NCI-H748 treated with DMSO at 0.1 percent for 48 hours (cell line): ENCODE measurements around the gene NHEJ1.
A peak's percentile ranks its signal among the peaks of the same experiment; 100 is the strongest.

Source experiments
- DNase-seq: peaks from one replicate; lab custom pipeline; 2025; lab: John Stamatoyannopoulos, UW

NHEJ1 gene

GRCh38 chr2:219167997-219168396 is 7.4 kb upstream of the NHEJ1 start:
- no peak for DNase-seq

GRCh38 chr2:219165058-219165911 is 4.7 kb upstream of the NHEJ1 start:
- no peak for DNase-seq

GRCh38 chr2:219163156-219163555 is 2.5 kb upstream of the NHEJ1 start:
- no peak for DNase-seq

GRCh38 chr2:219161097-219161496 is 482 bp upstream of the NHEJ1 start:
- DNase-seq, result no peak

GRCh38 chr2:219159771-219160185 is 837 bp downstream of the NHEJ1 start:
- DNase-seq, result no peak

- DNase-seq, result no peak
Measured at GRCh38 chr2:219158586-219158985, 2.0 kb downstream of the NHEJ1 start.

DNA sequence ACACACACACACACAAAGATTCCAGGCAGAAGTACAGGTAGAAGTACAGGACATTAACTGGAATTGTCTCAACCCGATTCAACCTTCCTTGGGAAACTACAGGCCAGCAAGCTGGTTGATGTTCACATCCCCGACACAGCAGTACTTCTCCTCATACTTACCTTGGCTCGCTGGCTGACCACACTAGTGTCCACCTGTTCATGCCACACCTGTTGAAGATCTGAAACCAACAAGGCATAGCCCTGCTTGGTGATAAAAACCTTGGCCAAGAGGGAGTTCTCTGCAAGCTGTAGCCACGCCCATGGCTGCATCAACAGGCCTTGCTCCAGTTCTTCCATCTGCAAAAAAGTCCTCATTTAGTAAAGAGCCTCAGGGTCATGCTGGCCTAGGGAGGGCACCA is 2.6 kb downstream of the NHEJ1 start:
- no peak for DNase-seq

DNA sequence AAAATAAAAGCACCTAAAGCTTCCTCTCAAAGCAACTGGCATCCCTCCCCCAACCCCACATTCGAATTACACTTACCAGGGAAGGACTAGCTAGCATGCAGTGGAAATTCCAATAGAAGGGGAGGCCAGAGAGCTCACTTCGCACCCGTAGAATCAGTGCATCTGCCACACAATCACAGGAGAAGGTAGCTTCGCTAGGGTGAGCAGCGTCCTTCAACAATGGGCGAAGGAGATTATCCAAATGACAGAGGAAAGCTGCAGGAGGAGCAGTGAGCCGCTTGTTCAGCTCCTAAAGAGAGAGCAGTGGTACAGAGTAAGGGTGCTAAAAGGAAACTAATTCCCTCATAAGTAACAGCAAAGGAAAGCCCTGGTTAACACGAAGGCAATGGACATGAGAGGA is 3.2 kb downstream of the NHEJ1 start:
- DNase-seq, result no peak

DNA sequence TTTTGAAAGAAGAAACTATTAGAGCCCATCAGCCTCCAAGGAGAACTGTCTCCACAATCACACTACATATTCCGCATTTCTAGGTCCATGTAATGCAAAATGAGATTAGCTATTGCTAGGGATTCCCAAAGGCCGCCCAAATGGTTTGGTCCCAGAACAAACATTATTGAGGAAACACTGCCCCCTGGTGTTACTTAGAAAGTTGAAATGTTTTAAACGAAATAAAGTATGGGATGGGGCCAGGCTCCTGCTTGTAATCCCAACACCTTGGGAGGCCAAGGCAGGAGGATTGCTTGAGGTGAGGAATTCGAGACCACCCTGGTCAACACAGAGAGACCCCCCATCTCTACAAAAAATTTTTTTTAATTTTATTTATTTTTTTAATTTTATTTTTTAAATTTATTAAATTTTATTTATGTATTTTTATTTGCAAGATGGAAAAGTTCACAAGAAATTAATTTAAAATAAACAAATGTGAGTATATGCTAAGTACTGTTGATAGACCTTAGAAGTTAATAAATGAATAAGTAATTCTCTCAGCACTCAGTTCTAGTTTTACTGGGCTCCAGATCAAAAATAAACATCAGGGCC is 5.5 kb downstream of the NHEJ1 start:
- peak; percentile 69 for DNase-seq

GRCh38 chr2:219149667-219150066 is 10.9 kb downstream of the NHEJ1 start:
- DNase-seq, result no peak

DNA sequence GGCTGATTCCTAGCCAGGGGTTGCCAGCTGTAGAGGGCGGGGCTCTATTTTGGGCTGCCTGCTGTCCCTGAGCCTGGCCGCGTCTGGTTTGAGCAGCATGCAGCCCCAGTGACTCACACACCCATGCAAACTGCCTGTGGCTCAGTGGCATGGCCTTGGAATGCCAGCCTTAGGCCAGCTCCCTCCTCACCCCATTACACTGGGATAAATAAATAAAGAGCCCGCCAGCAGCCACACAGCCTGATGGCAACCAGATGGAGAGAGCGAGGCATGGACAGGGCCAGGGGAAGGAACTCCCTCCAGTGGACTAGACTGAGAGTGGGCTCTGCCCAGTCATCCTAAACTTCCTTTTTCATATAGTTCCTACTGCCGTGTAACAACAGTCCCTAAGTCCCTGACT is 18.3 kb downstream of the NHEJ1 start:
- no peak for DNase-seq

- DNase-seq, result no peak
Measured at GRCh38 chr2:219140722-219141121, 19.9 kb downstream of the NHEJ1 start.

DNA sequence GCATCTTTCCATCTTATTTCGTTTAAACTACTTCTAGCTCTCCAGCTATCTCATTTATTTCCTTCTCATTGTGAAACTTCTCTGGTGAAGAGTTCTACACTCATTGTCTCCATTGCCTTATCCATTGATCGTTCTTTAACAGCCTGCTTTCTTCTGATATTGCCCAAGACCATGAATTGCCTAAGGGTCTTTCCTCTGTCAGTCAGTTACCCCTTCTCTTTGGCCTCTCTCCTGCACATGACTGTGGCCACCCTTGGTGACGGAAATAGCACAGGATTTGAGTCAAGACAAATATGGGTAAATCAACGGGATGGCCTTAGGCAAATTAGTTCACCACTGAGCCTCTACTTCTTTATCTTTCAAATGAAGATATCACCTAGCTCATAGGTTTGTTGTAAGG is 26.6 kb downstream of the NHEJ1 start:
- DNase-seq, result no peak

- DNase-seq, result no peak
Measured at GRCh38 chr2:219131744-219132143, 28.9 kb downstream of the NHEJ1 start.

DNA sequence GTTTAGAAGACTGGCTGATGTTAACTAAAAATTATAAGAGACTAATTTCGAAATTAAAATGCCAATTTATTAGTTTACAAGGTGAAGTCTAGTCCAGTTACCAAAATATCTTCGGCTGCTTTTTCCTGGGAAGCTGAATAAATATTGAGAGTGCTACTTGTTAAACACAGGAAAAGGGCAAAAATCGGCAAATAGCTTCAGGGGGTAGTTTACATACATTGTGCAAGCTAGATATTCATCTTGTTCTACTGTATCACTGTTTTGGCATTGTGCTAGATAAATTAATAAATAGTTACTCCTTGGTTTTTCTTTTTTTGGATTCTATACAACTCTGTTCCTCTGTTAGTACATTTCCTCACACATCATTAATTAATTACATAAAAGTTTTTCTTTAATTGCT is 29.3 kb downstream of the NHEJ1 start:
- DNase-seq, result no peak

DNA sequence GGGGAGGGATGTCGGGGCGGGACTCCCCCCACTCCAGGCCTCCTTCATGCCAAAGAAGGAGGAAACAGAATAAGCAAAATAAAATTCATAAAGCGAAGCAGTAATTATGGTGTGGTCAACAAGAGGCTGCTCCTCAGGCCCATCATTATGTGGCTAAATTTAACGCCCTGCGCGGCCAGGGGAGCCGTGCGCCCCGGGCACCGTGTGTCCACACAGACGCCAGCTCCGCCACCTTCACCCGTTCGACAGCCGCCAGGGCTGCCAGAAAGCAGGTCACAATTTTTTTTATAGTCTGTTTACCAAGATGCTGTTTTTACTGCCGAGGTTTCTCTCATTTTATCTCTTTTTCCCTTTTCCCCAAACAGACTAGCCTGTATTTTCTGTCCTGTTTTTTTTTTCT is 31.0 kb downstream of the NHEJ1 start:
- no peak for DNase-seq

DNA sequence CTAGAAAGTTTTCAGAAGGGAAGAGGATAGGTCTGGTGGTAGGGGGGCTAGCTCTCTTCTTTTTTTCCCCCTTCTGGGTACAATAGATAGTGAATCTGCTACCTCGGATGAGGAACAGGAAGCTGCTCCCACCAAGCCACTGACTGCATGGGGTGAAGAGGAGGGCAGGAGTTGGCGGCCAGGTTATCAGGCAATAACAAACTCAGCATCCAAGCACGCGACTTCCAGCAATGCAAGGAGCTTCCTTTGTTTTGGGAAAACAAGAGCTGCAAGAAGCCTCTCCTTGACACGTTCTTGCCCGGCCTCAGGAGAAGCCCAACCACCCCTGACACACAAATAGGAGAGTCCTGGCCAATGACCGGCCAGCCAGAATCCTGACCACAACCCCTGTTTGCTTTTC is 32.2 kb downstream of the NHEJ1 start:
- no peak for DNase-seq

DNA sequence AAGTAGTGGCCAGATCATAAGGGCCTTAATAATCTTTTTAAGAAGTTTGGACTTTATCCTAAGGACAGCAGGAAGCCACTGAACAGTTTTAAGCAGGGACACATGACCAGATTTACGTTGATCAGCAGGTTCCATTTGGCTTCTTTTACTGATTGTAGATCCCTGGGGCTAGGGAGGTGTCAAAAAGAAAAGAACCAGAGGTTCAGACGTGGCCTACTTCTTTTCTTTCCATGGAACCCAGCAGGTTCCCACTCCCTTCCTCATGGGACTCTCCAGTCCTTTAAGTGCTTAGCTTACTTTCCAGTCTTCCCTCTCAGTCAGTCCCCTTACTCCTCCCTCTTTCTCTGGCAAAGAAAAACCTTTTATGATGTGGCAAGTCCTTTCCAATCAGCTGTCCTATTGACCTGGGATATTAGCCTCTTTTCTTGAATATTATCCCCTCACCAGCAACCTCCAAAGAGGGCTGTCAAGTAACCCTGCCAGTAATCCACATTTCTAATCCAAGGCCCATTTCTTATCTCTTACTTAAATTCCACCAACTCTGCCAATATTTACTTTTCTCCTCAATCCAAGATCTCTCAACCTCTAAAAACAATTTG is 33.5 kb downstream of the NHEJ1 start:
- no peak for DNase-seq

DNA sequence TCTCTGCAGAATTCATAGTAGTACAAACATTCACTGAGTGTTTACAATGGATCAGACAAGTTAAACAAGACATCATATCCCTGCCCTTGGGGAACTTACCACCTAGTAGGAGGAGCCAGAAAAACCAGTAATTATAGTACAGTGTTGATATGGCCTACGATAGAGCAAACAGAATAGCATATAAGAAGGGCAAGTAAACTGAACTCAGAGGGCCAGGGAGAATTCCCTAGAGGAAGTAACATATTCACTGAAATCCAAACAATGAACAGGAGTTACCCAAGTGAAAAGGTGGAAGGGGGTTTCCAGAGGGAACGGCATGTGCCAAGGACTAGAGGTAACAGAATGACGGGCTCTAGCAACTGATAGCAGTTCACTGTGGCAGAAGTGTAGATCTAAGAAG is 34.1 kb downstream of the NHEJ1 start:
- peak; percentile 57 for DNase-seq

GRCh38 chr2:219125886-219126270 is 34.7 kb downstream of the NHEJ1 start:
- DNase-seq, result no peak

- DNase-seq, result no peak
Measured at GRCh38 chr2:219125225-219125885, 35.3 kb downstream of the NHEJ1 start.

- DNase-seq, result no peak
Measured at GRCh38 chr2:219124381-219125110, 36.1 kb downstream of the NHEJ1 start.
